Esophagus squamous epithelium (tissue), 4 donors: ENCODE results near the gene ARRB1.

ENCODE experiments used
- CTCF ChIP-seq, 6 experiments: fragments of 450-650 bp in 4 of 6; fragments of 200-600 bp in 2 of 6; sonication (generic) in 2 of 6; IDR thresholded peaks; one replicate each; pipeline ENCODE4 v1.5.1; 2016 to 2019; ENCODE audit warnings: antibody characterized with exemption in 6 of 6, mild to moderate bottlenecking in 4 of 6, moderate library complexity in 4 of 6
- POLR2A ChIP-seq, 4 donors: fragments of 450-650 bp; IDR thresholded peaks; one replicate each; pipeline ENCODE4 v1.6.1; 2017; ENCODE audit warnings: antibody characterized with exemption in 4 of 4, mild to moderate bottlenecking in 4 of 4, moderate library complexity in 3 of 4

DNA sequence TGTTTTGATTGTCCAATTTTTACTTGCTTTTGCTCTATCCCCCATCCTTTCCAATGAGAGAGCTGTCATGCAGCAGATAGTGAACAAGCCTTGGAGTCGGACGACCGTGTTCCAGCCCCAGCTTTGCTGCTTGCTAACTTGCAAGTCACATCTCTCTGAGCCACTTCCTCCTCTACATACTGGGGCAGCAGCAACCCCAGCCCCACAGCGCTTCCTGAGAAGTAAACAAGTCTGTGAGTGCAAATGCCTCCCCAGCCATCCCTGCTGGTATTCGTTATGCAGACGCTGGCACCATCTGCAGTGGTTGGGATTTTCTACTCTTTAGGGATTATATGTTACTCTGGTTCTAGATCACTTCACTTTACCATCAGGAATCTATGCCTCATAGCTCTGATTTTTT lies 75.9 kb downstream of the ARRB1 start:
- TF ChIP-seq CTCF (IDR thresholded peaks at IDR 0.05) (no peak), POLR2A (IDR thresholded peaks at IDR 0.05) (peak in 1 of 4 donors; percentile 40)
